Karpas-422 (cell line): ENCODE results near the gene TMTC4. TPM values are rescaled to one million over a fixed set of nuclear protein-coding genes. Genes with fewer than 3 reads are reported as not detected.
"Not testable (repeated sequence)": the region's sequence is repeated elsewhere in the genome, so short reads cannot be mapped to it uniquely, and the experiment has no call there.

Experiments
- DNase-seq: peaks from one replicate; pipeline ENCODE4 v3.0.0-alpha.2; 2015
- H2AFZ ChIP-seq: fragments of 200-600 bp; sonication (generic); 2 replicates; pipeline ENCODE4 v1.6.1; 2014; ENCODE audit warnings: antibody characterized with exemption, low read length, mixed read lengths
- H3K27ac ChIP-seq: fragments of 200-600 bp; sonication (generic); 2 replicates; pipeline ENCODE4 v1.5.1; 2014; ENCODE audit warnings: mild to moderate bottlenecking, low read length, moderate library complexity
- H3K27me3 ChIP-seq: fragments of 200-600 bp; sonication (generic); 2 replicates; pipeline ENCODE4 v1.6.1; 2014; ENCODE audit warnings: low read length, mixed read lengths
- H3K36me3 ChIP-seq: fragments of 200-600 bp; sonication (generic); 2 replicates; pipeline ENCODE4 v1.6.1; 2014; ENCODE audit warnings: low read length, mixed read lengths; ENCODE audit not compliant: insufficient read depth
- H3K4me1 ChIP-seq: fragments of 200-600 bp; sonication (generic); 2 replicates; pipeline ENCODE4 v1.6.1; 2014; ENCODE audit warnings: mild to moderate bottlenecking, low read length, mixed read lengths
- H3K4me2 ChIP-seq: fragments of 200-600 bp; sonication (generic); 2 replicates; pipeline ENCODE4 v1.6.1; 2014; ENCODE audit warnings: low read length, low read depth, mild to moderate bottlenecking; ENCODE audit not compliant: poor library complexity, severe bottlenecking
- H3K4me3 ChIP-seq: fragments of 200-600 bp; sonication (generic); 2 replicates; pipeline ENCODE4 v1.5.1; 2014; ENCODE audit warnings: mild to moderate bottlenecking, antibody characterized with exemption, low read length, mixed read lengths
- H3K79me2 ChIP-seq: fragments of 200-600 bp; sonication (generic); 2 replicates; pipeline ENCODE4 v1.6.1; 2014; ENCODE audit warnings: mild to moderate bottlenecking, low read length, mixed read lengths
- H3K9ac ChIP-seq: fragments of 200-600 bp; sonication (generic); 2 replicates; pipeline ENCODE4 v1.6.0; 2014; ENCODE audit warnings: low read length
- H3K9me2 ChIP-seq: fragments of 200-600 bp; sonication (generic), shearing (Covaris generic); replicated peaks from 2 replicates; pipeline ENCODE4 v1.6.0; 2014; ENCODE audit warnings: mild to moderate bottlenecking, low read length, moderate library complexity; ENCODE audit not compliant: insufficient read depth
- H3K9me3 ChIP-seq: fragments of 300-700, 200-600 bp; sonication (generic); 2 replicates; pipeline ENCODE4 v1.6.1; 2014; ENCODE audit warnings: low read length, mixed read lengths
- H4K20me1 ChIP-seq: fragments of 200-600 bp; sonication (generic); 2 replicates; pipeline ENCODE4 v1.6.1; 2014; ENCODE audit warnings: mild to moderate bottlenecking, antibody characterized with exemption, low read length, low read depth; ENCODE audit not compliant: insufficient read depth
- total RNA-seq: library from RNA; depleted of rRNA; stranded (reverse); fragments of >200 nt; shearing (Covaris generic); gene quantifications from 2 replicates; pipeline ENCODE4 v1.2.3, GENCODE V29; 2014; ENCODE audit warnings: low replicate concordance

Gene TMTC4
- total RNA-seq, 1 experiment from 2014 or later: 62.7 TPM

- no peak for DNase-seq
Observed at GRCh38 chr13:100695509-100695773, 20.8 kb upstream of the TMTC4 start.

GRCh38 chr13:100694722-100695508 is 20.3 kb upstream of the TMTC4 start:
- Histone ChIP-seq H2AFZ (no peak overlapping the region), H3K4me3 (no peak overlapping the region), H3K4me1 (no peaks in the 10 kb centered on the region), H3K9ac (no peak overlapping the region), H3K4me2 (no peak overlapping the region), H3K36me3 (no peaks in the 10 kb centered on the region), H3K27me3 (no peaks in the 10 kb centered on the region), H4K20me1 (no peaks in the 10 kb centered on the region), H3K27ac (no peak overlapping the region), H3K9me2 (no peaks in the 10 kb centered on the region), H3K79me2 (no peaks in the 10 kb centered on the region), H3K9me3 (no peaks in the 10 kb centered on the region)
- DNase-seq: peak; percentile 72

More at GRCh38 chr13:100695509-100695773, 20.8 kb upstream of the TMTC4 start:
- H2AFZ ChIP-seq: no peak overlapping the region
- no peaks in the 10 kb centered on the region for H3K27me3 ChIP-seq
- H3K9ac ChIP-seq: no peak overlapping the region
- no peaks in the 10 kb centered on the region for H3K36me3 ChIP-seq
- no peak overlapping the region for H3K4me2 ChIP-seq
- no peaks in the 10 kb centered on the region for H3K4me1 ChIP-seq
- no peaks in the 10 kb centered on the region for H4K20me1 ChIP-seq
- H3K4me3 ChIP-seq: no peak overlapping the region
- H3K27ac ChIP-seq: no peak overlapping the region
- no peaks in the 10 kb centered on the region for H3K79me2 ChIP-seq
- H3K9me3 ChIP-seq: no peaks in the 10 kb centered on the region
- no peaks in the 10 kb centered on the region for H3K9me2 ChIP-seq

GRCh38 chr13:100689191-100689590 is 14.6 kb upstream of the TMTC4 start:
- Histone ChIP-seq H3K4me1 (peaks cover 9% of the 10 kb centered on the region), H3K9me3 (peaks cover 6% of the 10 kb centered on the region; the same call in 1 of the 2 replicates), H3K4me2 (no peak overlapping the region), H3K79me2 (no peaks in the 10 kb centered on the region), H3K9ac (no peak overlapping the region), H3K27ac (no peak overlapping the region), H2AFZ (no peak overlapping the region), H4K20me1 (no peaks in the 10 kb centered on the region), H3K36me3 (no peaks in the 10 kb centered on the region), H3K9me2 (no peaks in the 10 kb centered on the region), H3K27me3 (no peaks in the 10 kb centered on the region), H3K4me3 (no peak overlapping the region)
- DNase-seq: no peak

GRCh38 chr13:100680131-100680530 is 5.5 kb upstream of the TMTC4 start:
- Histone ChIP-seq H3K36me3 (no peaks in the 10 kb centered on the region), H3K4me1 (peaks cover 8% of the 10 kb centered on the region), H3K9me2 (no peaks in the 10 kb centered on the region), H3K4me3 (no peak overlapping the region), H3K9me3 (no peaks in the 10 kb centered on the region), H2AFZ (no peak overlapping the region), H3K4me2 (no peak overlapping the region), H3K79me2 (no peaks in the 10 kb centered on the region), H4K20me1 (no peaks in the 10 kb centered on the region), H3K27ac (no peak overlapping the region), H3K27me3 (0 out of 2 replicates have a peak, but pooled peaks cover 3% of the 10 kb centered on the region), H3K9ac (no peak overlapping the region)
- DNase-seq: no peak

GRCh38 chr13:100677128-100677527 is 2.5 kb upstream of the TMTC4 start:
- not testable (repeated sequence) for H3K4me2 ChIP-seq, H3K27ac ChIP-seq, H3K36me3 ChIP-seq, H3K9ac ChIP-seq, H3K9me2 ChIP-seq, DNase-seq, H4K20me1 ChIP-seq, H3K27me3 ChIP-seq, H3K9me3 ChIP-seq, H3K4me3 ChIP-seq, H2AFZ ChIP-seq
- Histone ChIP-seq H3K79me2 (peaks cover 18% of the 10 kb centered on the region), H3K4me1 (peaks cover 22% of the 10 kb centered on the region)

- Histone ChIP-seq H3K4me2 (peak overlapping the region; percentile 88), H3K27ac (no peak overlapping the region), H3K9ac (peak overlapping the region; percentile 80), H3K27me3 (0 out of 2 replicates have a peak, but pooled peaks cover 3% of the 10 kb centered on the region), H4K20me1 (no peaks in the 10 kb centered on the region), H3K79me2 (peaks cover 33% of the 10 kb centered on the region), H2AFZ (peak overlapping the region; percentile 79), H3K9me3 (no peaks in the 10 kb centered on the region), H3K4me1 (peaks cover 23% of the 10 kb centered on the region), H3K36me3 (no peaks in the 10 kb centered on the region; the same call in 1 of the 2 replicates), H3K4me3 (peak overlapping the region; percentile 86), H3K9me2 (no peaks in the 10 kb centered on the region)
- DNase-seq: peak; percentile 49
Observed at GRCh38 chr13:100675661-100676129, 1.1 kb upstream of the TMTC4 start.

- Histone ChIP-seq H3K4me2 (peak overlapping the region; percentile 88), H3K27ac (no peak overlapping the region), H3K9me2 (no peaks in the 10 kb centered on the region), H3K4me1 (peaks cover 23% of the 10 kb centered on the region), H2AFZ (peak overlapping the region; percentile 79), H4K20me1 (no peaks in the 10 kb centered on the region), H3K79me2 (peaks cover 39% of the 10 kb centered on the region), H3K36me3 (no peaks in the 10 kb centered on the region; the same call in 1 of the 2 replicates), H3K4me3 (peak overlapping the region; percentile 86), H3K9ac (peak overlapping the region; percentile 94), H3K27me3 (0 out of 2 replicates have a peak, but pooled peaks cover 3% of the 10 kb centered on the region), H3K9me3 (no peaks in the 10 kb centered on the region)
- peak; percentile 100 for DNase-seq
Observed at GRCh38 chr13:100674872-100675660, 471 bp upstream of the TMTC4 start.
